OCI-LY7 (cell line): ENCODE data around the gene TPP1.

Source experiments
- EZH2phosphoT487 ChIP-seq: fragments of 200-600 bp; sonication (generic); IDR thresholded peaks from 2 replicates; pipeline ENCODE4 v1.6.1; 2018; ENCODE audit warnings: low read depth, borderline replicate concordance, mild to moderate bottlenecking, mixed run types, antibody characterized with exemption, low read length, moderate library complexity, mixed read lengths
- TF ChIP-seq, protein P1 (sequence below): fragments of 200-600 bp; sonication (generic); conservative IDR thresholded peaks from 2 replicates; pipeline ENCODE4 v1.5.1; 2014; ENCODE audit warnings: mild to moderate bottlenecking, antibody characterized with exemption, low read length, moderate library complexity, mixed read lengths

DNA sequence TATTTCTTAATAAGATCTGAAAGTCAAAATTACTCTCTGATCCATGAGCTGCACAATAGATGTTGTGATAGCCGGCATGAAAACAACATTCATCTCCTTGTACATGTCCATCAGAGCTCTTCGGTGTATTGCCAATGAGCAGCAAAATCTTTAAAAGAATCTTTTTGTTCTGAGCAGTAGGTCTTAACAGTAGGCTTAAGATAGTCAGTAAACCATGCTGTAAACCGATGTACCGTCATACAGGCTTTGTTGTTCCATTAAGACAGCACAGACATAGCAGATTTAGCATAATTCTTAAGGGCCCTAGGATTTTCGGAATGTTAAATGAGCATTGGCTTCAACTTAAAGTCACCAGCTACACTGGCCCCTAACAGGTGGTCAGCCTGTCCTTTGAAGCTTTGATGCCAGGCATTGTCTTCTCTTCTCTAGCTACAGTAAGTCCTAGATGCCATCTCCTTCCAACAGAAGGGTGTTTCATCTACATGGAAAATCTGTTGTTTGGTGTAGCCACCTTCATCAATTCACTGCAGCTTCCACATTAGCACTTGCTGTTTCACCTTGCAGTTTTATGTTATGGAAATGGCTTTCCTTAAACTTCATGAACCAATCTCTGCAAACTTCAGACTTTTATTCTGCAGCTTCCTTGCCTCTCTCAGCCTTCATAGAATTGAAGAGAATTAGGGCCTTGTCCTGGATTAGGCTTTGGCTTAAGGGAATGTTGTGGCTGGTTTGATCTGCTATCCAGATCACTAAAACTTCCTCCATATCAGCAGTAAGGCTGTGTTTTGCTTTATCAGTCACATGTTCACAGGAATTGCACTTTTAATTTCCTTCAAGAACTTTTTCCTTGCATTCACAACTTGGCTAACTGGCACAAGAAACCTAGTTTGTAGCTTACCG is 44.2 kb downstream of the TPP1 start:
- TF ChIP-seq, protein P1, sequence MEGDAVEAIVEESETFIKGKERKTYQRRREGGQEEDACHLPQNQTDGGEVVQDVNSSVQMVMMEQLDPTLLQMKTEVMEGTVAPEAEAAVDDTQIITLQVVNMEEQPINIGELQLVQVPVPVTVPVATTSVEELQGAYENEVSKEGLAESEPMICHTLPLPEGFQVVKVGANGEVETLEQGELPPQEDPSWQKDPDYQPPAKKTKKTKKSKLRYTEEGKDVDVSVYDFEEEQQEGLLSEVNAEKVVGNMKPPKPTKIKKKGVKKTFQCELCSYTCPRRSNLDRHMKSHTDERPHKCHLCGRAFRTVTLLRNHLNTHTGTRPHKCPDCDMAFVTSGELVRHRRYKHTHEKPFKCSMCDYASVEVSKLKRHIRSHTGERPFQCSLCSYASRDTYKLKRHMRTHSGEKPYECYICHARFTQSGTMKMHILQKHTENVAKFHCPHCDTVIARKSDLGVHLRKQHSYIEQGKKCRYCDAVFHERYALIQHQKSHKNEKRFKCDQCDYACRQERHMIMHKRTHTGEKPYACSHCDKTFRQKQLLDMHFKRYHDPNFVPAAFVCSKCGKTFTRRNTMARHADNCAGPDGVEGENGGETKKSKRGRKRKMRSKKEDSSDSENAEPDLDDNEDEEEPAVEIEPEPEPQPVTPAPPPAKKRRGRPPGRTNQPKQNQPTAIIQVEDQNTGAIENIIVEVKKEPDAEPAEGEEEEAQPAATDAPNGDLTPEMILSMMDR: no peak
- TF ChIP-seq EZH2phosphoT487: no peak
